Osteocyte (in vitro differentiated cells): ENCODE measurements around the gene FYB1. TPM values are rescaled to one million over a fixed set of nuclear protein-coding genes. Genes with fewer than 3 reads are reported as not detected.

Source experiments
- DNase-seq: peaks from one replicate; pipeline ENCODE4 v3.0.0; 2021; ENCODE audit warnings: mixed read lengths; ENCODE audit not compliant: unreplicated experiment; ENCODE audit errors: extremely low spot score
- H3K27ac Mint-ChIP-seq: one replicate; pipeline ENCODE4 v1.8.0; 2021; ENCODE audit warnings: mild to moderate bottlenecking, mixed read lengths; ENCODE audit not compliant: unreplicated experiment
- H3K27me3 Mint-ChIP-seq: one replicate; pipeline ENCODE4 v1.8.0; 2021; ENCODE audit warnings: mixed read lengths; ENCODE audit not compliant: unreplicated experiment
- H3K36me3 Mint-ChIP-seq: one replicate; pipeline ENCODE4 v1.8.0; 2021; ENCODE audit warnings: mixed read lengths; ENCODE audit not compliant: unreplicated experiment
- H3K4me1 Mint-ChIP-seq: one replicate; pipeline ENCODE4 v1.8.0; 2021; ENCODE audit warnings: mixed read lengths; ENCODE audit not compliant: unreplicated experiment
- H3K4me3 Mint-ChIP-seq: one replicate; pipeline ENCODE4 v1.8.0; 2021; ENCODE audit warnings: mild to moderate bottlenecking, moderate library complexity, mixed read lengths; ENCODE audit not compliant: unreplicated experiment
- H3K9me3 Mint-ChIP-seq: one replicate; pipeline ENCODE4 v1.8.0; 2021; ENCODE audit warnings: mixed read lengths; ENCODE audit not compliant: unreplicated experiment
- long read RNA-seq: library from polyadenylated mRNA; unstranded; transcript quantifications from one replicate; pipeline ENCODE4 v2.0.0, GENCODE V29; 2021
- total RNA-seq: library from RNA; stranded (reverse); gene quantifications from 2 replicates; pipeline ENCODE4 v1.2.1, GENCODE V29; 2021
- TF ChIP-seq, protein P1 (sequence below): fragments of 200-600 bp; sonication (generic); IDR thresholded peaks from 2 replicates; pipeline ENCODE4 v1.5.0; 2021; ENCODE audit warnings: antibody characterized with exemption, mild to moderate bottlenecking, moderate library complexity

The FYB1 gene, protein sequence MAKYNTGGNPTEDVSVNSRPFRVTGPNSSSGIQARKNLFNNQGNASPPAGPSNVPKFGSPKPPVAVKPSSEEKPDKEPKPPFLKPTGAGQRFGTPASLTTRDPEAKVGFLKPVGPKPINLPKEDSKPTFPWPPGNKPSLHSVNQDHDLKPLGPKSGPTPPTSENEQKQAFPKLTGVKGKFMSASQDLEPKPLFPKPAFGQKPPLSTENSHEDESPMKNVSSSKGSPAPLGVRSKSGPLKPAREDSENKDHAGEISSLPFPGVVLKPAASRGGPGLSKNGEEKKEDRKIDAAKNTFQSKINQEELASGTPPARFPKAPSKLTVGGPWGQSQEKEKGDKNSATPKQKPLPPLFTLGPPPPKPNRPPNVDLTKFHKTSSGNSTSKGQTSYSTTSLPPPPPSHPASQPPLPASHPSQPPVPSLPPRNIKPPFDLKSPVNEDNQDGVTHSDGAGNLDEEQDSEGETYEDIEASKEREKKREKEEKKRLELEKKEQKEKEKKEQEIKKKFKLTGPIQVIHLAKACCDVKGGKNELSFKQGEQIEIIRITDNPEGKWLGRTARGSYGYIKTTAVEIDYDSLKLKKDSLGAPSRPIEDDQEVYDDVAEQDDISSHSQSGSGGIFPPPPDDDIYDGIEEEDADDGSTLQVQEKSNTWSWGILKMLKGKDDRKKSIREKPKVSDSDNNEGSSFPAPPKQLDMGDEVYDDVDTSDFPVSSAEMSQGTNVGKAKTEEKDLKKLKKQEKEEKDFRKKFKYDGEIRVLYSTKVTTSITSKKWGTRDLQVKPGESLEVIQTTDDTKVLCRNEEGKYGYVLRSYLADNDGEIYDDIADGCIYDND
- total RNA-seq: not detected in 2 replicates
- long read RNA-seq: 0 reads

DNA sequence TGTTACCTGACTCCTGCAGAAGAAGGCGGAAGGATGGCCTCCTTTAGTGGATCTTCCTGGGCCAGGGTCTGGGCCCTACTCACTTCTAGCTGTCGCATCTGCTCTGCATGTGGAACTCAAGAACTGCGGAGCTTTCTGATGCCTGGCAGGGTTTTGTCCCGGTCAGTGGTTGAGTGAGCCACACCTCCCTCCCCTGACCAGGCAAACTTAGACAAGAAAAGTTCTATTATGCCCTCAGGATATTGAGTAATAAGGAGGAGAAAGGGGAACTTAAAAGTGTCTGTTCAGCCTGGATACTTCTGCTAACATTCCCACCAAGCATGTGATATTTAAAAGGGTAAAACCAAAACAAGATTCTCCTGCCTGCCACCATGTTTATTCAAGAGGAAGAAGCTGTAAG is at the start of gene FYB1:
Gene FYB1, minus strand, starts transcription at position 127 of the 400 bp plus-strand sequence. CDS start 16,603 bp downstream, outside the sequence.
- H3K9me3 Mint-ChIP-seq: no peaks in the 10 kb centered on the region
- H3K27ac Mint-ChIP-seq: no peak within 1 kb of the TSS
- H3K36me3 Mint-ChIP-seq: no peaks in the 10 kb centered on the region
- H3K4me3 Mint-ChIP-seq: no peak within 1 kb of the TSS
- H3K27me3 Mint-ChIP-seq: peaks cover 3% of the 10 kb centered on the region
- TF ChIP-seq, protein P1, sequence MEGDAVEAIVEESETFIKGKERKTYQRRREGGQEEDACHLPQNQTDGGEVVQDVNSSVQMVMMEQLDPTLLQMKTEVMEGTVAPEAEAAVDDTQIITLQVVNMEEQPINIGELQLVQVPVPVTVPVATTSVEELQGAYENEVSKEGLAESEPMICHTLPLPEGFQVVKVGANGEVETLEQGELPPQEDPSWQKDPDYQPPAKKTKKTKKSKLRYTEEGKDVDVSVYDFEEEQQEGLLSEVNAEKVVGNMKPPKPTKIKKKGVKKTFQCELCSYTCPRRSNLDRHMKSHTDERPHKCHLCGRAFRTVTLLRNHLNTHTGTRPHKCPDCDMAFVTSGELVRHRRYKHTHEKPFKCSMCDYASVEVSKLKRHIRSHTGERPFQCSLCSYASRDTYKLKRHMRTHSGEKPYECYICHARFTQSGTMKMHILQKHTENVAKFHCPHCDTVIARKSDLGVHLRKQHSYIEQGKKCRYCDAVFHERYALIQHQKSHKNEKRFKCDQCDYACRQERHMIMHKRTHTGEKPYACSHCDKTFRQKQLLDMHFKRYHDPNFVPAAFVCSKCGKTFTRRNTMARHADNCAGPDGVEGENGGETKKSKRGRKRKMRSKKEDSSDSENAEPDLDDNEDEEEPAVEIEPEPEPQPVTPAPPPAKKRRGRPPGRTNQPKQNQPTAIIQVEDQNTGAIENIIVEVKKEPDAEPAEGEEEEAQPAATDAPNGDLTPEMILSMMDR: no peak
- H3K4me1 Mint-ChIP-seq: peaks cover 14% of the 10 kb centered on the region
- DNase-seq: no peak

DNA sequence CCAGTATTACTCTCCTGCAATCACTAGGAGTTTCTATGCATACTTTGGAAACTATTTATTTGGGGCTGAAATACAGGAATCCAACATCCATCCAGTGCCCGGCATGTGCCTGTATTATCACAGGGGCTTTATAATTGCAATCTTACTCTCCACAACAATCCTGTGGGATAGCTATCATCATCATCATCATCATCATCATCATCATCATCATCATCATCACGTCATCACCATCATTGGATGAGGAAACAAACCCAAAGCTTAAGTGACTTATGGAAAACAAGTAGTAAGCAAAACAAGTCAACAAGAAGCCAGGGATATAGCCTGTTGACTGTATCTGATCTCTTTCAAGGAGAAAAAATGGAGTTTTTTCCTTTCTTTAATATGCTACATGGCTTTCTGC is 47.8 kb upstream of the FYB1 start:
- DNase-seq: no peak
- TF ChIP-seq, protein P1: no peak
- no peaks in the 10 kb centered on the region for H3K4me1 Mint-ChIP-seq
- no peaks in the 10 kb centered on the region for H3K9me3 Mint-ChIP-seq
- H3K4me3 Mint-ChIP-seq: no peak overlapping the region
- H3K27ac Mint-ChIP-seq: no peak overlapping the region
- peaks cover 7% of the 10 kb centered on the region for H3K27me3 Mint-ChIP-seq
- H3K36me3 Mint-ChIP-seq: no peaks in the 10 kb centered on the region

- Mint-ChIP-seq H3K4me3 (no peak overlapping the region), H3K27me3 (peaks cover 7% of the 10 kb centered on the region), H3K36me3 (no peaks in the 10 kb centered on the region), H3K4me1 (no peaks in the 10 kb centered on the region), H3K9me3 (no peaks in the 10 kb centered on the region), H3K27ac (no peak overlapping the region)
- TF ChIP-seq, protein P1: no peak
- no peak for DNase-seq
Observed at GRCh38 chr5:39266442-39266841, 47.1 kb upstream of the FYB1 start.

- peaks cover 11% of the 10 kb centered on the region for H3K27me3 Mint-ChIP-seq
- TF ChIP-seq, protein P1: no peak
- no peaks in the 10 kb centered on the region for H3K4me1 Mint-ChIP-seq
- H3K36me3 Mint-ChIP-seq: no peaks in the 10 kb centered on the region
- H3K27ac Mint-ChIP-seq: no peak overlapping the region
- no peak overlapping the region for H3K4me3 Mint-ChIP-seq
- DNase-seq: no peak
- no peaks in the 10 kb centered on the region for H3K9me3 Mint-ChIP-seq
Observed at GRCh38 chr5:39264528-39264927, 45.2 kb upstream of the FYB1 start.

DNA sequence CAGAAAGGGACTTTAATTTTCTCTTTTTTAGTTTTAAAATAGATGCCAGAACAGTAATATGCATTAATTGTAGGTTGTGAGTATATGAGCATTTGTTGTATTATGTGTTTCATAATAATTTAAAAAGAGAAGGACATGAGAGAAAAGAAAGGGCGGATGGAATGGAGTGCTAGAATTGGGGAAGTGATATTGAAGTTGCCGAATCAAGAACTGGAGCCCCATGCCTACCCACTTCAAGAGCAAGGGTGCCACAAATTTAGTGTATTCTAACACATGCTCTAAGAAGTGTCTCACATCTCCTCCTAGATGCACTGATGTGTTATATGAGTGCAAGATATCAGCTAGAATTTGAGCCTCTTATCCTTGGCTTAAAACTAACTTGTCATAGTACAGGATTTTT is 43.6 kb upstream of the FYB1 start:
- no peaks in the 10 kb centered on the region for H3K4me1 Mint-ChIP-seq
- no peaks in the 10 kb centered on the region for H3K9me3 Mint-ChIP-seq
- TF ChIP-seq, protein P1: no peak
- no peaks in the 10 kb centered on the region for H3K36me3 Mint-ChIP-seq
- H3K4me3 Mint-ChIP-seq: no peak overlapping the region
- H3K27me3 Mint-ChIP-seq: peaks cover 10% of the 10 kb centered on the region
- no peak overlapping the region for H3K27ac Mint-ChIP-seq
- DNase-seq: no peak
